HEK293 (cell line): ENCODE data around the gene EIF4EBP2.

Experiments
- GLIS1 ChIP-seq: fragments of 450-650 bp; formaldehyde crosslinking; IDR thresholded peaks from 2 replicates; pipeline ENCODE4 v1.5.1; 2016; ENCODE audit warnings: missing biosample characterization, missing genetic modification characterization
- GLIS2 ChIP-seq: fragments of 450-650 bp; formaldehyde crosslinking; IDR thresholded peaks from 2 replicates; pipeline ENCODE4 v1.5.1; 2016; ENCODE audit warnings: missing biosample characterization, missing genetic modification characterization
- HIC1 ChIP-seq: fragments of 450-650 bp; formaldehyde crosslinking; IDR thresholded peaks from 2 replicates; pipeline ENCODE4 v1.5.1; 2016; ENCODE audit warnings: missing biosample characterization, missing genetic modification characterization
- HOXA7 ChIP-seq: sonication (generic); formaldehyde crosslinking; IDR thresholded peaks from 2 replicates; pipeline ENCODE4 v1.8.1; 2022; ENCODE audit warnings: missing genetic modification reagents, borderline replicate concordance
- KLF16 ChIP-seq: fragments of 450-650 bp; formaldehyde crosslinking; IDR thresholded peaks from 2 replicates; pipeline ENCODE4 v1.5.1; 2017; ENCODE audit warnings: missing biosample characterization, missing genetic modification characterization
- KLF9 ChIP-seq: fragments of 450-650 bp; formaldehyde crosslinking; IDR thresholded peaks from 2 replicates; pipeline ENCODE4 v1.5.1; 2016; ENCODE audit warnings: missing biosample characterization, missing genetic modification characterization, low read depth
- PBX3 ChIP-seq: sonication (generic); formaldehyde crosslinking; IDR thresholded peaks from 2 replicates; pipeline ENCODE4 v1.8.1; 2022; ENCODE audit warnings: mild to moderate bottlenecking, moderate library complexity, missing genetic modification reagents
- PRDM1 ChIP-seq: fragments of 450-650 bp; formaldehyde crosslinking; IDR thresholded peaks from 2 replicates; pipeline ENCODE4; 2016; ENCODE audit warnings: missing biosample characterization, missing genetic modification characterization
- PRDM2 ChIP-seq: fragments of 450-650 bp; formaldehyde crosslinking; IDR thresholded peaks from 2 replicates; pipeline ENCODE4 v1.5.1; 2016; ENCODE audit warnings: missing biosample characterization, missing genetic modification characterization, borderline replicate concordance
- RBAK ChIP-seq: fragments of 450-650 bp; formaldehyde crosslinking; IDR thresholded peaks from 2 replicates; pipeline ENCODE4 v1.5.1; 2016; ENCODE audit warnings: missing biosample characterization, missing genetic modification characterization
- SCRT2 ChIP-seq: fragments of 450-650 bp; formaldehyde crosslinking; IDR thresholded peaks from 2 replicates; pipeline ENCODE4 v1.5.1; 2016; ENCODE audit warnings: missing biosample characterization, missing genetic modification characterization
- ZBTB48 ChIP-seq: fragments of 450-650 bp; formaldehyde crosslinking; IDR thresholded peaks from 2 replicates; pipeline ENCODE4 v1.5.1; 2016; ENCODE audit warnings: missing biosample characterization, missing genetic modification characterization
- ZEB2 ChIP-seq: fragments of 450-650 bp; formaldehyde crosslinking; IDR thresholded peaks from 2 replicates; pipeline ENCODE4 v1.5.1; 2016; ENCODE audit warnings: missing biosample characterization, missing genetic modification characterization
- ZFP69B ChIP-seq: fragments of 450-650 bp; formaldehyde crosslinking; IDR thresholded peaks from 2 replicates; pipeline ENCODE4 v1.5.1; 2016; ENCODE audit warnings: missing biosample characterization, missing genetic modification characterization
- ZNF121 ChIP-seq: fragments of 450-650 bp; formaldehyde crosslinking; IDR thresholded peaks from 2 replicates; pipeline ENCODE4 v1.5.1; 2016; ENCODE audit warnings: missing biosample characterization, missing genetic modification characterization
- ZNF175 ChIP-seq: fragments of 450-650 bp; formaldehyde crosslinking; IDR thresholded peaks from 2 replicates; pipeline ENCODE4 v1.5.1; 2016; ENCODE audit warnings: missing biosample characterization, missing genetic modification characterization
- ZNF19 ChIP-seq: fragments of 450-650 bp; formaldehyde crosslinking; IDR thresholded peaks from 2 replicates; pipeline ENCODE4; 2016; ENCODE audit warnings: missing biosample characterization, missing genetic modification characterization, low read depth
- ZNF280C ChIP-seq: fragments of 450-650 bp; formaldehyde crosslinking; IDR thresholded peaks from 2 replicates; pipeline ENCODE4 v1.5.1; 2016; ENCODE audit warnings: missing biosample characterization, missing genetic modification characterization
- ZNF311 ChIP-seq: fragments of 450-650 bp; formaldehyde crosslinking; IDR thresholded peaks from 2 replicates; pipeline ENCODE4 v1.5.1; 2017; ENCODE audit warnings: missing biosample characterization, missing genetic modification characterization, borderline replicate concordance
- ZNF335 ChIP-seq: fragments of 450-650 bp; formaldehyde crosslinking; conservative IDR thresholded peaks from 2 replicates; pipeline ENCODE4 v1.5.1; 2016; ENCODE audit warnings: missing biosample characterization, missing genetic modification characterization
- ZNF394 ChIP-seq: fragments of 450-650 bp; formaldehyde crosslinking; IDR thresholded peaks from 2 replicates; pipeline ENCODE4 v1.5.1; 2016; ENCODE audit warnings: missing biosample characterization, missing genetic modification characterization, mild to moderate bottlenecking, moderate library complexity, borderline replicate concordance
- ZNF629 ChIP-seq: fragments of 450-650 bp; formaldehyde crosslinking; IDR thresholded peaks from 2 replicates; pipeline ENCODE4 v1.5.1; 2017; ENCODE audit warnings: missing biosample characterization, missing genetic modification characterization
- ZNF660 ChIP-seq: fragments of 450-650 bp; IDR thresholded peaks from 2 replicates; pipeline ENCODE4 v1.5.1; 2018; ENCODE audit warnings: missing biosample characterization, mild to moderate bottlenecking, missing genetic modification characterization
- ZNF707 ChIP-seq: fragments of 450-650 bp; formaldehyde crosslinking; IDR thresholded peaks from 2 replicates; pipeline ENCODE4 v1.5.1; 2016; ENCODE audit warnings: missing biosample characterization, missing genetic modification characterization
- ZNF76 ChIP-seq: fragments of 450-650 bp; formaldehyde crosslinking; IDR thresholded peaks from 2 replicates; pipeline ENCODE4; 2016; ENCODE audit warnings: low read depth, missing biosample characterization, missing genetic modification characterization, borderline replicate concordance
- ZNF837 ChIP-seq: fragments of 450-650 bp; formaldehyde crosslinking; IDR thresholded peaks from 2 replicates; pipeline ENCODE4 v1.5.1; 2016; ENCODE audit warnings: missing biosample characterization, missing genetic modification characterization
- ZSCAN16 ChIP-seq: fragments of 450-650 bp; formaldehyde crosslinking; IDR thresholded peaks from 2 replicates; pipeline ENCODE4 v1.5.1; 2016; ENCODE audit warnings: missing biosample characterization, missing genetic modification characterization
- ZSCAN4 ChIP-seq: fragments of 450-650 bp; formaldehyde crosslinking; IDR thresholded peaks from 2 replicates; pipeline ENCODE4 v1.5.1; 2017; ENCODE audit warnings: missing biosample characterization, missing genetic modification characterization
- ZXDB ChIP-seq: fragments of 450-650 bp; formaldehyde crosslinking; IDR thresholded peaks from 2 replicates; pipeline ENCODE4 v1.5.1; 2016; ENCODE audit warnings: missing biosample characterization, missing genetic modification characterization

Gene EIF4EBP2

GRCh38 chr10:70477661-70478162, 73.8 kb downstream of the EIF4EBP2 start (continued):
- TF ChIP-seq PRDM2 (tag by site-specific recombination) (no peak), ZNF280C (tag by site-specific recombination) (no peak), HOXA7 (CRISPR knock-in tag) (no peak), ZSCAN16 (no peak), SCRT2 (tag by site-specific recombination) (peak; percentile 99), ZNF660 (tag by site-specific recombination) (no peak), KLF9 (tag by site-specific recombination) (peak; percentile 69; the same call in 1 of the 2 replicates), ZNF311 (tag by site-specific recombination) (no peak), ZSCAN4 (tag by site-specific recombination) (0 out of 2 replicates have a peak, but pooled peaks have one; percentile 9), ZNF837 (tag by site-specific recombination) (no peak), ZEB2 (tag by site-specific recombination) (peak; percentile 67; the same call in 1 of the 2 replicates), ZNF121 (tag by site-specific recombination) (no peak), ZNF175 (tag by site-specific recombination) (no peak), ZXDB (tag by site-specific recombination) (peak; percentile 33; the same call in 1 of the 2 replicates), PBX3 (CRISPR knock-in tag) (peak; percentile 18; the same call in 1 of the 2 replicates), GLIS1 (tag by site-specific recombination) (peak; percentile 56), ZBTB48 (tag by site-specific recombination) (peak; percentile 82; the same call in 1 of the 2 replicates), RBAK (tag by site-specific recombination) (no peak), ZNF19 (no peak), ZNF335 (tag by site-specific recombination) (peak; percentile 80; the same call in 1 of the 2 replicates), HIC1 (tag by site-specific recombination) (peak; percentile 70; the same call in 1 of the 2 replicates), GLIS2 (tag by site-specific recombination) (peak; percentile 73), PRDM1 (tag by site-specific recombination) (peak; percentile 91), ZNF76 (no peak), ZFP69B (tag by site-specific recombination) (peak; percentile 31; the same call in 1 of the 2 replicates), KLF16 (tag by site-specific recombination) (0 out of 2 replicates have a peak, but pooled peaks have one; percentile 38), ZNF394 (tag by site-specific recombination) (peak; percentile 14; the same call in 1 of the 2 replicates), ZNF707 (tag by site-specific recombination) (no peak), ZNF629 (peak; percentile 21; the same call in 1 of the 2 replicates)
